ENCODE results near the gene KHK.

DNA sequence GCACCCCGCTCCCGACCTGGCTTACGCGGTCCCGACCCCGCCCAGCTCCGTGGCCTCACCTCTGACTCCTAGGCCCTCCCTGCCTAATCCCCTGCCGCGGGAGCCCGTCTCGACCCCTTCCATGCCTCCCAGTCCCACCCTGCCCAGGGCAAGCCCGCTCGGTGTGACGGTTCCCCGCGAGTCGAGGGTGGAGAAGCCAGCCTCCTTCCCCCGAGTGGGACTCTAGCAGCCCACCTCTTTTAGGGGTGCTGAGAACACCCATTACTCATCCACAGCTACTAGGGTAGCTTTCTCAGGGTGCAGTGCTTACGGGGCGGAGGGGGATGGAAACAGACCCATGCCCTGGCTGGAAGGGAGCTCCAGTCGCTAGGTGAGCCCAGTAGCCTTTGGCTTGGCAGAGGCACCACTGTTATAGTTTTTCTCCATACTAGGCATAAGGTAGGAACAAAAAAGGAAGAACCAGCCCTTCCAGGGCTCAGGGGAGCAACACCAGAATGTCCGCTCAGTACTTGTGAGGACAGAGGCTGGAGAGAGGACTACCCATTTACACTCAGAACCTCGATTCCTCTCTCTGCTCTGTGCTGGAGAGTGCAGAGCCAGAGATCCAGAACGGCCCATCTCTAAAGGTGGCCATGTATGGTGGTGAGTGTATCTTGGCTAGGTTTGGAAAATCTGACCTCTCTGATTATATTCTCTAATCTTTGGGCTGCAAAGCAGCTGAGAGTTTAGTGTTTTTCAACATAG lies 34.5 kb upstream of the KHK start:
- no peak for TF ChIP-seq CTCF (IDR thresholded peaks at IDR 0.05; ENCODE audit: low read depth, low read length)
- TF ChIP-seq EZH2phosphoT487 (IDR thresholded peaks at IDR 0.05; ENCODE audit: low read depth), result no peak
